HepG2 (cell line): ENCODE data around the gene KPNA3. TPM values are rescaled to one million over a fixed set of nuclear protein-coding genes. Genes with fewer than 3 reads are reported as not detected.

Experiments
- ATF3 ChIP-seq: sonication (generic); formaldehyde crosslinking; IDR thresholded peaks from 2 replicates; pipeline ENCODE4 v1.4.0; 2020; ENCODE audit warnings: missing genetic modification reagents
- ATF4 ChIP-seq, 2 experiments: fragments of 450-650 bp in 1 of 2; sonication (generic) in 1 of 2; formaldehyde crosslinking; IDR thresholded peaks; 2 replicates each; pipeline versions ENCODE4 v1.5.0 to v1.8.0; 2020 to 2022; ENCODE audit warnings: mild to moderate bottlenecking in 1 of 2, missing genetic modification reagents in 1 of 2
- EEA1 ChIP-seq: sonication (generic); formaldehyde crosslinking; IDR thresholded peaks from 2 replicates; pipeline ENCODE4 v1.5.1; 2020; ENCODE audit warnings: mild to moderate bottlenecking, missing genetic modification reagents, borderline replicate concordance
- FOSL2 ChIP-seq: sonication (generic); formaldehyde crosslinking; IDR thresholded peaks from 2 replicates; pipeline ENCODE4 v1.4.0; 2020; ENCODE audit warnings: missing genetic modification reagents
- FOXA1 ChIP-seq, 2 experiments: fragments of 450-650 bp in 1 of 2; sonication (generic) in 1 of 2; formaldehyde crosslinking in 1 of 2; IDR thresholded peaks; 2 replicates each; pipeline versions ENCODE4 v1.4.0 to v1.6.1; 2016 to 2020; ENCODE audit warnings: missing genetic modification reagents in 1 of 2
- GATA4 ChIP-seq: sonication (generic); IDR thresholded peaks from 2 replicates; pipeline ENCODE4 v1.6.1; 2016; ENCODE audit warnings: antibody characterized with exemption, low read depth, borderline replicate concordance
- GATAD2A ChIP-seq: IDR thresholded peaks from 2 replicates; pipeline ENCODE4 v1.6.1; 2016
- KDM4B ChIP-seq: sonication (generic); formaldehyde crosslinking; IDR thresholded peaks from 2 replicates; pipeline ENCODE4 v1.4.0; 2020; ENCODE audit warnings: missing genetic modification reagents
- KDM6A ChIP-seq: IDR thresholded peaks from 2 replicates; pipeline ENCODE4 v1.6.1; 2016; ENCODE audit warnings: low read depth
- MEF2D ChIP-seq: sonication (generic); formaldehyde crosslinking; IDR thresholded peaks from 2 replicates; pipeline ENCODE4 v1.5.1; 2020; ENCODE audit warnings: mild to moderate bottlenecking, missing genetic modification reagents
- MNT ChIP-seq: fragments of 450-650 bp; IDR thresholded peaks from 2 replicates; pipeline ENCODE4 v1.6.1; 2016
- NCOR1 ChIP-seq: fragments of 200-600 bp; sonication (generic); IDR thresholded peaks from 2 replicates; pipeline ENCODE4 v1.7.0; 2017; ENCODE audit warnings: antibody characterized with exemption, low read length, borderline replicate concordance
- NFYC ChIP-seq: IDR thresholded peaks from 2 replicates; pipeline ENCODE4 v1.6.1; 2016; ENCODE audit warnings: missing genetic modification reagents, missing compliant biosample characterization
- NR2F6 ChIP-seq, 2 experiments: IDR thresholded peaks; 2 replicates each; pipeline ENCODE4 v1.6.1; 2016; ENCODE audit warnings: antibody characterized with exemption in 1 of 2, mild to moderate bottlenecking in 1 of 2
- PHF20 ChIP-seq: sonication (generic); formaldehyde crosslinking; IDR thresholded peaks from 2 replicates; pipeline ENCODE4 v1.5.0; 2020; ENCODE audit warnings: mild to moderate bottlenecking, missing genetic modification reagents
- PREB ChIP-seq: sonication (generic); formaldehyde crosslinking; IDR thresholded peaks from 2 replicates; pipeline ENCODE4 v1.4.0; 2020; ENCODE audit warnings: missing genetic modification reagents
- RCOR2 ChIP-seq: IDR thresholded peaks from 2 replicates; pipeline ENCODE4 v1.6.1; 2016; ENCODE audit warnings: missing biosample characterization, missing genetic modification reagents
- SALL2 ChIP-seq: sonication (generic); formaldehyde crosslinking; IDR thresholded peaks from 2 replicates; pipeline ENCODE4 v1.8.1; 2023; ENCODE audit warnings: mild to moderate bottlenecking, missing genetic modification reagents, inconsistent platforms
- SKI ChIP-seq: fragments of 450-650 bp; IDR thresholded peaks from one replicate; pipeline ENCODE4 v1.6.1; 2018; ENCODE audit warnings: mild to moderate bottlenecking; ENCODE audit not compliant: partially characterized antibody
- SOX6 ChIP-seq, 2 experiments: fragments of 450-650 bp in 1 of 2; sonication (generic) in 1 of 2; formaldehyde crosslinking in 1 of 2; IDR thresholded peaks; 2 replicates each; pipeline versions ENCODE4 v1.4.0 to v1.6.1; 2017 to 2020; ENCODE audit warnings: antibody characterized with exemption in 1 of 2, mild to moderate bottlenecking in 1 of 2, missing genetic modification reagents in 1 of 2
- TSC22D2 ChIP-seq: sonication (generic); formaldehyde crosslinking; IDR thresholded peaks from 2 replicates; pipeline ENCODE4 v1.5.1; 2020; ENCODE audit warnings: missing genetic modification reagents, mild to moderate bottlenecking, borderline replicate concordance
- YEATS2 ChIP-seq: sonication (generic); formaldehyde crosslinking; IDR thresholded peaks from 2 replicates; pipeline ENCODE4 v1.4.0; 2020; ENCODE audit warnings: missing genetic modification reagents, borderline replicate concordance
- ZKSCAN5 ChIP-seq: sonication (generic); formaldehyde crosslinking; IDR thresholded peaks from 2 replicates; pipeline ENCODE4 v1.5.1; 2020; ENCODE audit warnings: mild to moderate bottlenecking, missing genetic modification reagents
- ZNF496 ChIP-seq: sonication (generic); formaldehyde crosslinking; IDR thresholded peaks from 2 replicates; pipeline ENCODE4 v1.8.1; 2023; ENCODE audit warnings: mild to moderate bottlenecking, moderate library complexity, missing genetic modification reagents; ENCODE audit not compliant: insufficient replicate concordance
- ZNF503 ChIP-seq: sonication (generic); formaldehyde crosslinking; IDR thresholded peaks from 2 replicates; pipeline ENCODE4 v1.4.0; 2020; ENCODE audit warnings: missing genetic modification reagents
- polyA plus RNA-seq, 8 experiments: library from polyadenylated mRNA; depleted of rRNA in 3 of 8; stranded (reverse) in 7 of 8; unstranded in 1 of 8; fragments of >200 nt; fragmentation: Illumina TruSeq in 4 of 8; extraction: Trizol in 4 of 8; gene quantifications; 2 replicates each; pipeline versions ENCODE4 v1.2.1 to v1.2.3, GENCODE V29; 2011 to 2016; ENCODE audit warnings: low read depth in 4 of 8, missing spikeins in 1 of 8, mixed read lengths in 1 of 8; ENCODE audit not compliant: insufficient read depth in 1 of 8
- total RNA-seq, 5 experiments: library from RNA; depleted of rRNA; stranded (reverse); fragments of >200 nt; fragmentation: Illumina TruSeq; extraction: Trizol; gene quantifications; 2 replicates each; pipeline ENCODE4 v1.2.3, GENCODE V29; 2016; ENCODE audit warnings: low read depth in 1 of 5

The KPNA3 gene
- total and polyA plus RNA-seq, 2 of the 13 experiments (the other 11 are each of a cell fraction or from before 2014, with no cell fraction given) = 13.0 to 28.9 TPM

- TF ChIP-seq SOX6 (IDR thresholded peaks at IDR 0.05) = no peak
- TF ChIP-seq SOX6 (CRISPR knock-in tag; IDR thresholded peaks at IDR 0.05) = peak; percentile 93
- TF ChIP-seq ATF4 (CRISPR knock-in tag; IDR thresholded peaks at IDR 0.05) = peak in 1 of 2 experiments; percentile 60; a peak in 1 of 4 replicates
- peak; percentile 49; the same call in 1 of the 2 replicates for TF ChIP-seq NR2F6 (IDR thresholded peaks at IDR 0.05)
- 0 out of 2 replicates have a peak, but pooled peaks have one; percentile 47 for TF ChIP-seq NR2F6 (CRISPR knock-in tag; IDR thresholded peaks at IDR 0.05)
- TF ChIP-seq RCOR2 (CRISPR knock-in tag) = peak; percentile 81; the same call in 1 of the 2 replicates
- no peak for TF ChIP-seq MNT
- TF ChIP-seq ZKSCAN5 (CRISPR knock-in tag) = no peak
- TF ChIP-seq KDM6A (CRISPR knock-in tag) = no peak
- TF ChIP-seq TSC22D2 = peak; percentile 42; the same call in 1 of the 2 replicates
- TF ChIP-seq SKI = peak; percentile 61
- TF ChIP-seq PREB (CRISPR knock-in tag) = no peak
- TF ChIP-seq PHF20 (CRISPR knock-in tag) = no peak
- TF ChIP-seq KDM4B (CRISPR knock-in tag) = 0 out of 2 replicates have a peak, but pooled peaks have one; percentile 38
- TF ChIP-seq YEATS2 = no peak
- peak; percentile 25; the same call in 1 of the 2 replicates for TF ChIP-seq ATF3 (CRISPR knock-in tag)
- TF ChIP-seq SALL2 (CRISPR knock-in tag) = peak; percentile 35; the same call in 1 of the 2 replicates
- TF ChIP-seq FOXA1 (IDR thresholded peaks at IDR 0.05) = no peak
- TF ChIP-seq FOXA1 (CRISPR knock-in tag; IDR thresholded peaks at IDR 0.05) = peak; percentile 3; the same call in 1 of the 2 replicates
- no peak for TF ChIP-seq NFYC (CRISPR knock-in tag)
- TF ChIP-seq GATAD2A = peak; percentile 66; the same call in 1 of the 2 replicates
- peak; percentile 34; the same call in 1 of the 2 replicates for TF ChIP-seq GATA4
- peak; percentile 83 for TF ChIP-seq FOSL2 (CRISPR knock-in tag)
- TF ChIP-seq EEA1 = no peak
- no peak for TF ChIP-seq ZNF496
- peak; percentile 55; the same call in 1 of the 2 replicates for TF ChIP-seq MEF2D (CRISPR knock-in tag)
- peak; percentile 64; the same call in 1 of the 2 replicates for TF ChIP-seq NCOR1
- TF ChIP-seq ZNF503 (CRISPR knock-in tag) = peak; percentile 54; the same call in 1 of the 2 replicates
Measured at GRCh38 chr13:49806126-49806536, 13.6 kb upstream of the KPNA3 start (continued).
